ENCODE results near the gene PIK3IP1.

PIK3IP1 gene

GRCh38 chr22:31313366-31314147 is 21.3 kb upstream of the PIK3IP1 start:
- no peak for TF ChIP-seq ARNTL (CRISPR knock-in tag; IDR thresholded peaks at IDR 0.05; ENCODE audit: borderline replicate concordance, low read depth)
- TF ChIP-seq POU6F1 (CRISPR knock-in tag; IDR thresholded peaks at IDR 0.05; ENCODE audit: borderline replicate concordance, low read depth): no peak
- TF ChIP-seq GLIS3 (CRISPR knock-in tag; IDR thresholded peaks at IDR 0.05): no peak
- no peak for TF ChIP-seq TOX (CRISPR knock-in tag; IDR thresholded peaks at IDR 0.05; ENCODE audit: borderline replicate concordance)
- no peak for TF ChIP-seq CREB5 (CRISPR knock-in tag; IDR thresholded peaks at IDR 0.05; ENCODE audit: low read depth)
- ATAC-seq: peak; percentile 97

- ATAC-seq: no peak
- TF ChIP-seq ZNF70 (CRISPR knock-in tag; IDR thresholded peaks at IDR 0.05) (no peak), CSDC2 (CRISPR knock-in tag; IDR thresholded peaks at IDR 0.05) (no peak), OSR1 (CRISPR knock-in tag; IDR thresholded peaks at IDR 0.05) (no peak), TCF4 (CRISPR knock-in tag; IDR thresholded peaks at IDR 0.05; ENCODE audit: borderline replicate concordance) (no peak), PPARA (CRISPR knock-in tag; IDR thresholded peaks at IDR 0.05; ENCODE audit: borderline replicate concordance) (no peak), CREB5 (CRISPR knock-in tag; IDR thresholded peaks at IDR 0.05; ENCODE audit: low read depth) (no peak), ZNF8 (CRISPR knock-in tag; IDR thresholded peaks at IDR 0.05) (no peak), ARNTL (CRISPR knock-in tag; IDR thresholded peaks at IDR 0.05; ENCODE audit: borderline replicate concordance, low read depth) (no peak), ZFP3 (CRISPR knock-in tag; IDR thresholded peaks at IDR 0.05) (no peak), ESRRG (CRISPR knock-in tag; IDR thresholded peaks at IDR 0.05) (no peak), SNAI2 (CRISPR knock-in tag; IDR thresholded peaks at IDR 0.05) (no peak), TOX (CRISPR knock-in tag; IDR thresholded peaks at IDR 0.05; ENCODE audit: borderline replicate concordance) (no peak), ISL1 (CRISPR knock-in tag; IDR thresholded peaks at IDR 0.05) (no peak), ZC3H10 (CRISPR knock-in tag; IDR thresholded peaks at IDR 0.05) (no peak), GLIS3 (CRISPR knock-in tag; IDR thresholded peaks at IDR 0.05) (no peak)
- TF ChIP-seq, protein P1, sequence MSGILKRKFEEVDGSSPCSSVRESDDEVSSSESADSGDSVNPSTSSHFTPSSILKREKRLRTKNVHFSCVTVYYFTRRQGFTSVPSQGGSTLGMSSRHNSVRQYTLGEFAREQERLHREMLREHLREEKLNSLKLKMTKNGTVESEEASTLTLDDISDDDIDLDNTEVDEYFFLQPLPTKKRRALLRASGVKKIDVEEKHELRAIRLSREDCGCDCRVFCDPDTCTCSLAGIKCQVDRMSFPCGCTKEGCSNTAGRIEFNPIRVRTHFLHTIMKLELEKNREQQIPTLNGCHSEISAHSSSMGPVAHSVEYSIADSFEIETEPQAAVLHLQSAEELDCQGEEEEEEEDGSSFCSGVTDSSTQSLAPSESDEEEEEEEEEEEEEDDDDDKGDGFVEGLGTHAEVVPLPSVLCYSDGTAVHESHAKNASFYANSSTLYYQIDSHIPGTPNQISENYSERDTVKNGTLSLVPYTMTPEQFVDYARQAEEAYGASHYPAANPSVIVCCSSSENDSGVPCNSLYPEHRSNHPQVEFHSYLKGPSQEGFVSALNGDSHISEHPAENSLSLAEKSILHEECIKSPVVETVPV (CRISPR knock-in tag; IDR thresholded peaks at IDR 0.05): no peak
Measured at GRCh38 chr22:31308181-31308580, 15.9 kb upstream of the PIK3IP1 start.

GRCh38 chr22:31305194-31305593 is 12.9 kb upstream of the PIK3IP1 start:
- TF ChIP-seq BACH2 (CRISPR knock-in tag; IDR thresholded peaks at IDR 0.05; ENCODE audit: borderline replicate concordance) (no peak), ARNTL (CRISPR knock-in tag; IDR thresholded peaks at IDR 0.05; ENCODE audit: borderline replicate concordance, low read depth) (no peak), ZFP30 (CRISPR knock-in tag; IDR thresholded peaks at IDR 0.05) (no peak), POU6F1 (CRISPR knock-in tag; IDR thresholded peaks at IDR 0.05; ENCODE audit: borderline replicate concordance, low read depth) (no peak), RARB (CRISPR knock-in tag; IDR thresholded peaks at IDR 0.05) (no peak), CSDC2 (CRISPR knock-in tag; IDR thresholded peaks at IDR 0.05) (no peak), PATZ1 (CRISPR knock-in tag; IDR thresholded peaks at IDR 0.05; ENCODE audit: borderline replicate concordance) (no peak), TCF4 (CRISPR knock-in tag; IDR thresholded peaks at IDR 0.05; ENCODE audit: borderline replicate concordance) (no peak), GLIS3 (CRISPR knock-in tag; IDR thresholded peaks at IDR 0.05) (no peak), TSHZ2 (CRISPR knock-in tag; IDR thresholded peaks at IDR 0.05) (no peak), ZNF8 (CRISPR knock-in tag; IDR thresholded peaks at IDR 0.05) (no peak), OSR1 (CRISPR knock-in tag; IDR thresholded peaks at IDR 0.05) (no peak), ZFP3 (CRISPR knock-in tag; IDR thresholded peaks at IDR 0.05) (no peak), CREB5 (CRISPR knock-in tag; IDR thresholded peaks at IDR 0.05; ENCODE audit: low read depth) (no peak), TOX (CRISPR knock-in tag; IDR thresholded peaks at IDR 0.05; ENCODE audit: borderline replicate concordance) (no peak)
- no peak for ATAC-seq

Data from SK-N-SH treated with all-trans-retinoic acid at 6 μM for 48 hours (cell line).